Neural crest cell (in vitro differentiated cells): ENCODE results near the gene ARFRP1. TPM values are rescaled to one million over a fixed set of nuclear protein-coding genes. Genes with fewer than 3 reads are reported as not detected.
"Not testable (repeated sequence)": the region's sequence is repeated elsewhere in the genome, so short reads cannot be mapped to it uniquely, and the experiment has no call there.

ENCODE experiments used
- DNase-seq: peaks from one replicate; pipeline ENCODE4 v3.0.0; 2021; ENCODE audit warnings: low read depth, mixed read lengths, low spot score
- H3K27ac Mint-ChIP-seq: one replicate; pipeline ENCODE4 v1.8.0; 2021; ENCODE audit warnings: mild to moderate bottlenecking, mixed read lengths; ENCODE audit not compliant: unreplicated experiment
- H3K27me3 Mint-ChIP-seq: 2 replicates; pipeline ENCODE4 v1.8.0; 2021; ENCODE audit warnings: low read depth, mild to moderate bottlenecking, mixed read lengths
- H3K36me3 Mint-ChIP-seq: 2 replicates; pipeline ENCODE4 v1.8.0; 2021; ENCODE audit warnings: low read depth, mild to moderate bottlenecking, mixed read lengths
- H3K4me1 Mint-ChIP-seq: 2 replicates; pipeline ENCODE4 v1.8.0; 2021; ENCODE audit warnings: mixed read lengths
- H3K4me3 Mint-ChIP-seq: one replicate; pipeline ENCODE4 v1.8.0; 2021; ENCODE audit warnings: mild to moderate bottlenecking, mixed read lengths
- H3K9me3 Mint-ChIP-seq: 2 replicates; pipeline ENCODE4 v1.8.0; 2021; ENCODE audit warnings: mixed read lengths
- CTCF ChIP-seq: fragments of 200-600 bp; sonication (generic); conservative IDR thresholded peaks from 2 replicates; pipeline ENCODE4 v1.5.0; 2021; ENCODE audit warnings: antibody characterized with exemption, mild to moderate bottlenecking
- total RNA-seq: library from RNA; stranded (reverse); gene quantifications from 2 replicates; pipeline ENCODE4 v1.2.1, GENCODE V29; 2021

The ARFRP1 gene
- total RNA-seq, 1 donor from 2014 or later: 42.1 TPM

DNA sequence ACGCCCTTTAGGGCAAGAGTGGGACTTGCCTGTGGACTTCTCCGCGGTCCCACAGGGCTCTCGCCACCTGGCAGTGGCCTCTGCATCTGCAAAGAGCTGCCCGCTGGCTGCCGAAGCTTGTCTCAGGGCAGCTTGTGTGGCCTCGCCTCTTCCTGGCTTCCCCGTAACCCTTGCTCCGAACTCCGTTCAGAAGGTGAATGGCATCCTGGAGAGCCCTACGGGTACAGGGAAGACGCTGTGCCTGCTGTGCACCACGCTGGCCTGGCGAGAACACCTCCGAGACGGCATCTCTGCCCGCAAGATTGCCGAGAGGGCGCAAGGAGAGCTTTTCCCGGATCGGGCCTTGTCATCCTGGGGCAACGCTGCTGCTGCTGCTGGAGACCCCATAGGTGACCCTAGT, 46.7 kb downstream of the ARFRP1 start:
- Mint-ChIP-seq H3K4me1 (peaks cover 23% of the 10 kb centered on the region), H3K27ac (no peak overlapping the region), H3K27me3 (no peaks in the 10 kb centered on the region), H3K4me3 (no peak overlapping the region), H3K9me3 (no peaks in the 10 kb centered on the region), H3K36me3 (no peaks in the 10 kb centered on the region)
- no peak for DNase-seq
- TF ChIP-seq CTCF: no peak

GRCh38 chr20:63660622-63661021, 47.2 kb downstream of the ARFRP1 start:
- H3K36me3 Mint-ChIP-seq: no peaks in the 10 kb centered on the region
- H3K4me1 Mint-ChIP-seq: peaks cover 23% of the 10 kb centered on the region
- H3K4me3 Mint-ChIP-seq: peak overlapping the region; percentile 96
- H3K9me3 Mint-ChIP-seq: no peaks in the 10 kb centered on the region
- no peak for DNase-seq
- H3K27me3 Mint-ChIP-seq: no peaks in the 10 kb centered on the region
- no peak for TF ChIP-seq CTCF
- H3K27ac Mint-ChIP-seq: no peak overlapping the region

DNA sequence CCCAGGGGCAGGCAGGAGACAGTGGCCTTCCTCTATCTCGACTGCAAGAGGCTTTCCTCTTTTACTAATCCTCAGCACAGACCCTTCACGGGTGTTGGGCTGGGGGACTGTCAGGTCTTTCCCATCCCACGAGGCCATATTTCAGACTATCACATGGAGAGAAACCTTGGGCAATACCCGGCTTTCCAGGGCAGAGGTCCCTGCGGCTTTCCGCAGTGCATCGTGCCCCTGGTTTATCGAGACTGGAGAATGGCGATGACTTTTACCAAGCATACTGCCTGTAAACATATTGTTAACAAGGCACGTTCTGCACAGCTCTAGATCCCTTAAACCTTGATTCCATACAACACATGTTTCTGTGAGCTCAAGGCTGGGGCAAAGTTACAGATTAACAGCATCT, 47.6 kb downstream of the ARFRP1 start:
- not testable (repeated sequence) for H3K9me3 Mint-ChIP-seq, H3K27ac Mint-ChIP-seq, DNase-seq, H3K27me3 Mint-ChIP-seq, H3K36me3 Mint-ChIP-seq
- peaks cover 23% of the 10 kb centered on the region for H3K4me1 Mint-ChIP-seq
- peak overlapping the region; percentile 96 for H3K4me3 Mint-ChIP-seq

DNA sequence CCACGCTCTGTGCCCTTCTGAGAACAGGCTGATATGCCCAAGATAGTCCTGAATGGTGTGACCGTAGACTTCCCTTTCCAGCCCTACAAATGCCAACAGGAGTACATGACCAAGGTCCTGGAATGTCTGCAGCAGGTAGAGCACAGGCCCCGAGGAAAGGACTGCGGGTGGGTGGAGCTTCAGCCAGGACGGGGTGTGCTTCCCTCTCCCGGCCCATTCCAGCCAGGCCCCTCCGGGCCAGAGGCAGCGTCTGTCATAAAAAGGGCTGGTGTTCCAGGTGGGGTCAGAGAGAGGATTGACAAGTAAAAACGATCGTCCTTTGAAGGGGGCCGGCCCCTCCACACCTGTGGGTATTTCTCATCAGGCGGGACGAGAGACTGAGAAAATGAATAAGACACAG, 48.4 kb downstream of the ARFRP1 start:
- Mint-ChIP-seq H3K27me3 (no peaks in the 10 kb centered on the region), H3K4me3 (peak overlapping the region; percentile 96), H3K27ac (no peak overlapping the region), H3K9me3 (no peaks in the 10 kb centered on the region), H3K36me3 (no peaks in the 10 kb centered on the region), H3K4me1 (peaks cover 28% of the 10 kb centered on the region)
- no peak for TF ChIP-seq CTCF
- no peak for DNase-seq

GRCh38 chr20:63658749-63659187, 49.0 kb downstream of the ARFRP1 start:
- H3K27ac Mint-ChIP-seq: peak overlapping the region; percentile 64
- no peaks in the 10 kb centered on the region for H3K27me3 Mint-ChIP-seq
- H3K9me3 Mint-ChIP-seq: no peaks in the 10 kb centered on the region
- H3K4me1 Mint-ChIP-seq: peaks cover 34% of the 10 kb centered on the region
- no peaks in the 10 kb centered on the region for H3K36me3 Mint-ChIP-seq
- H3K4me3 Mint-ChIP-seq: peak overlapping the region; percentile 96
- no peak for DNase-seq
- no peak for TF ChIP-seq CTCF

- TF ChIP-seq CTCF: no peak
- no peaks in the 10 kb centered on the region for H3K9me3 Mint-ChIP-seq
- H3K4me3 Mint-ChIP-seq: peak within 1 kb of the TSS; percentile 96
- H3K27ac Mint-ChIP-seq: peak within 1 kb of the TSS; percentile 98
- peak; percentile 90 for DNase-seq
- peaks cover 35% of the 10 kb centered on the region for H3K4me1 Mint-ChIP-seq
- no peaks in the 10 kb centered on the region for H3K27me3 Mint-ChIP-seq
- H3K36me3 Mint-ChIP-seq: no peaks in the 10 kb centered on the region
Measured at GRCh38 chr20:63657937-63658748, 49.6 kb downstream of the ARFRP1 start, which contains the start of gene RTEL1. TSS of gene RTEL1 (plus strand) at chr20:63658312. CDS start at chr20:63659403, 1,091 bp downstream.
